Gastroesophageal sphincter (tissue), 4 donors: ENCODE measurements around the gene NFIA. TPM values are rescaled to one million over a fixed set of nuclear protein-coding genes. Genes with fewer than 3 reads are reported as not detected.

ENCODE experiments used
- ATAC-seq: fragments of 150-250 bp; one replicate; pipeline ENCODE4 v1.9.1; 2016; ENCODE audit warnings: mild to moderate bottlenecking, moderate library complexity
- H3K27ac ChIP-seq, 4 donors: fragments of 200-600 bp; sonication (generic) in 3 of 4; 1 replicate in 3 of 4; 2 replicates in 1 of 4; pipeline ENCODE4 v1.5.1; 2016 to 2019
- H3K27me3 ChIP-seq: fragments of 200-600 bp; sonication (generic); one replicate; pipeline ENCODE4 v1.5.1; 2019
- H3K36me3 ChIP-seq, 2 donors: fragments of 200-600 bp; sonication (generic); one replicate each; pipeline ENCODE4 v1.5.1; 2019; ENCODE audit warnings: control low read depth in 1 of 2
- H3K4me1 ChIP-seq, 3 donors: fragments of 200-600 bp; sonication (generic); 1 replicate in 2 of 3; 2 replicates in 1 of 3; pipeline ENCODE4 v1.5.1; 2016 to 2019; ENCODE audit warnings: control low read depth in 2 of 3
- H3K4me3 ChIP-seq, 2 donors: fragments of 200-600 bp; sonication (generic); one replicate each; pipeline ENCODE4 v1.5.1; 2019; ENCODE audit warnings: mild to moderate bottlenecking in 1 of 2, moderate library complexity in 1 of 2
- H3K9me3 ChIP-seq, 3 donors: fragments of 200-600 bp; sonication (generic); one replicate each; pipeline ENCODE4 v1.5.1; 2017 to 2019; ENCODE audit warnings: control low read depth in 2 of 3
- EP300 ChIP-seq: sonication (generic); formaldehyde crosslinking; IDR thresholded peaks from one replicate; pipeline ENCODE4 v1.6.1; 2017; ENCODE audit warnings: antibody characterized with exemption, mild to moderate bottlenecking
- POLR2A ChIP-seq, 2 donors: fragments of 450-650 bp; IDR thresholded peaks; one replicate each; pipeline ENCODE4 v1.6.1; 2017; ENCODE audit warnings: antibody characterized with exemption in 2 of 2, mild to moderate bottlenecking in 2 of 2, moderate library complexity in 1 of 2
- POLR2AphosphoS5 ChIP-seq: sonication (generic); formaldehyde crosslinking; IDR thresholded peaks from one replicate; pipeline ENCODE4 v1.6.1; 2017; ENCODE audit warnings: antibody characterized with exemption
- WGBS, 2 donors: methylation state at CpG; one replicate each; pipeline ENCODE4 v1.1.5; 2018; ENCODE audit warnings: low coverage in 1 of 2; 5-methylcytosine and 5-hydroxymethylcytosine counted together
- total RNA-seq, 4 donors: library from RNA; depleted of rRNA; stranded (reverse); fragments of >200 nt; gene quantifications; one replicate each; pipeline ENCODE4 v1.1.0, GENCODE V29; 2016
- TF ChIP-seq, protein P1 (sequence below), 4 experiments: fragments of 200-600 bp in 2 of 4; fragments of 450-650 bp in 2 of 4; sonication (generic) in 1 of 4; IDR thresholded peaks; one replicate each; pipeline ENCODE4 v1.5.1; 2017 to 2019; ENCODE audit warnings: antibody characterized with exemption in 4 of 4, mild to moderate bottlenecking in 2 of 4, moderate library complexity in 2 of 4

The NFIA gene
- total RNA-seq, 4 donors from 2014 or later, result 123 to 205 (median 149) TPM

DNA sequence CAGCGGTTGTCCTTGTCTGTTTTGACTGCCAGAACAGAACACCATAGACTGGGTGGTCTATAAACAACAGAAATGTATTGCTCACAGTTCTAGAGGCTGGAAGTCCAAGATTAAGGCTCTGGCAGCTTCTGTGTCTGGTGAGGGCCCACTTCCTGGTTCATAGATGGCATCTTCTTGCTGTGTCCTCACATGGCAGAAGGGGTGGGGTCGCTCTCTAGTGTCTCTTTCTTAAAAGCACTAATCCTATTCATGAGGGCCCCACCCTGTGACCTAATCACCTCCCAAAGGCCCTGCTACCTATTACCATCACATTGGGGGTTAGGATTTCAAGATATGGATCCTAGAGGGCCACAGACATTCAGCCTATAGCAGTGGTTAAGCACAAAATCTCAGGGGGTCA lies 304.4 kb downstream of the NFIA start:
- TF ChIP-seq, protein P1, sequence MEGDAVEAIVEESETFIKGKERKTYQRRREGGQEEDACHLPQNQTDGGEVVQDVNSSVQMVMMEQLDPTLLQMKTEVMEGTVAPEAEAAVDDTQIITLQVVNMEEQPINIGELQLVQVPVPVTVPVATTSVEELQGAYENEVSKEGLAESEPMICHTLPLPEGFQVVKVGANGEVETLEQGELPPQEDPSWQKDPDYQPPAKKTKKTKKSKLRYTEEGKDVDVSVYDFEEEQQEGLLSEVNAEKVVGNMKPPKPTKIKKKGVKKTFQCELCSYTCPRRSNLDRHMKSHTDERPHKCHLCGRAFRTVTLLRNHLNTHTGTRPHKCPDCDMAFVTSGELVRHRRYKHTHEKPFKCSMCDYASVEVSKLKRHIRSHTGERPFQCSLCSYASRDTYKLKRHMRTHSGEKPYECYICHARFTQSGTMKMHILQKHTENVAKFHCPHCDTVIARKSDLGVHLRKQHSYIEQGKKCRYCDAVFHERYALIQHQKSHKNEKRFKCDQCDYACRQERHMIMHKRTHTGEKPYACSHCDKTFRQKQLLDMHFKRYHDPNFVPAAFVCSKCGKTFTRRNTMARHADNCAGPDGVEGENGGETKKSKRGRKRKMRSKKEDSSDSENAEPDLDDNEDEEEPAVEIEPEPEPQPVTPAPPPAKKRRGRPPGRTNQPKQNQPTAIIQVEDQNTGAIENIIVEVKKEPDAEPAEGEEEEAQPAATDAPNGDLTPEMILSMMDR (IDR thresholded peaks at IDR 0.05), result no peak
- TF ChIP-seq EP300 (no peak), POLR2AphosphoS5 (no peak), POLR2A (IDR thresholded peaks at IDR 0.05) (no peak)
- Histone ChIP-seq H3K27me3 (no peaks in the 10 kb centered on the region), H3K27ac (no peak overlapping the region), H3K4me1 (peaks cover 0 to 12% (median 0%) of the 10 kb centered on the region in 3 donors), H3K4me3 (no peak overlapping the region), H3K36me3 (peaks cover 0 to 60% of the 10 kb centered on the region in 2 donors), H3K9me3 (peaks cover 0 to 11% (median 0%) of the 10 kb centered on the region in 3 donors)
- ATAC-seq, result no peak
- WGBS, 2 donors, result 90 to 100% methylated on average over 2 of the region's 2 CpGs

DNA sequence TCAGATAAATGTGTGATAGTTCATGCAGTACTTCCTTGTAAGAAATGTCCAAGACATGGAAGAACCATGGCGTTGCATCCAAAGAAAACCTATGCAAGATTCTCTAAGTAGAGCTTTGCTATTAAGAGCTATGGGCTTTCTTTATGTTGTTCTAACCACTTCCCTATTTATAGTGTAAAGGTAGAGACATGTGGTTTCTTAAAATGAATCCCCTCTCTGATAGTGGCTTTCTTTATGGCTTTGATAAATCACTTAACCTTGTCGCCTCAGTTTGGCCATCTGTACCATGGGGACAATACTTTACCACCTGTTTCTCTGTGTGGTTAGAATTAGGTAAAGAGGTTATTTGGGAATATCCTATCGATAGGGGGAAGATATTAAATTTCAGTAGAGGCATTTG lies 305.5 kb downstream of the NFIA start:
- no peak overlapping the region for H3K4me3 ChIP-seq
- no peak for TF ChIP-seq EP300
- TF ChIP-seq POLR2AphosphoS5, result no peak
- TF ChIP-seq, protein P1 (IDR thresholded peaks at IDR 0.05), result no peak
- no peak for TF ChIP-seq POLR2A (IDR thresholded peaks at IDR 0.05)
- no peaks in the 10 kb centered on the region for H3K27me3 ChIP-seq
- WGBS, 2 donors, result 87 to 98% methylated on average over 3 of the region's 3 CpGs
- no peak for ATAC-seq
- peaks cover 0 to 60% of the 10 kb centered on the region in 2 donors for H3K36me3 ChIP-seq
- H3K27ac ChIP-seq, result no peak overlapping the region
- H3K4me1 ChIP-seq, result peaks cover 0 to 23% (median 0%) of the 10 kb centered on the region in 3 donors
- H3K9me3 ChIP-seq, result peaks cover 0 to 11% (median 0%) of the 10 kb centered on the region in 3 donors

DNA sequence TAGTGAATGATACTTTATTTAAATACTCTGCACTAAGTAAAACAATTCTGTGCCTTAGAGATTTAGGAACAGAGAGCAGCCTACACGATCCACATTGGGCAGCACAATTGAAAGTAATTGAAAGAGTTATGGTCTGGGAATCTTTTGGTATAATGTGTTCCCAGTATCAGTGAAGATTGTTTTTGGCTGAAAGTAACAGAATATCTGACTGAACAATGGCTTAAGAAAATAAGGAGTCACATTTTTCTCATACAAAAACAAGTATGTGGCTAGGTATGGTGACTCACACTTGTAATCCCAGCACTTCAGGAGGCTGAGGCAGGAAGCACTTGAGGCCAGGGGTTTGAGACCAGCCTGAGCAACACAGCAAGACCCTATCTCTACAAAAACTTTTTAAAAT lies 306.2 kb downstream of the NFIA start:
- WGBS, 2 donors, result 100% methylated on average over 1 of the region's 1 CpG
- TF ChIP-seq POLR2AphosphoS5 (no peak), EP300 (no peak), POLR2A (IDR thresholded peaks at IDR 0.05) (no peak)
- TF ChIP-seq, protein P1 (IDR thresholded peaks at IDR 0.05), result no peak
- H3K4me3 ChIP-seq, result no peak overlapping the region
- ATAC-seq, result no peak
- peaks cover 0 to 30% (median 0%) of the 10 kb centered on the region in 3 donors for H3K4me1 ChIP-seq
- H3K9me3 ChIP-seq, result peaks cover 0 to 11% (median 0%) of the 10 kb centered on the region in 3 donors
- no peak overlapping the region for H3K27ac ChIP-seq
- no peaks in the 10 kb centered on the region for H3K27me3 ChIP-seq
- H3K36me3 ChIP-seq, result peaks cover 0 to 53% of the 10 kb centered on the region in 2 donors

DNA sequence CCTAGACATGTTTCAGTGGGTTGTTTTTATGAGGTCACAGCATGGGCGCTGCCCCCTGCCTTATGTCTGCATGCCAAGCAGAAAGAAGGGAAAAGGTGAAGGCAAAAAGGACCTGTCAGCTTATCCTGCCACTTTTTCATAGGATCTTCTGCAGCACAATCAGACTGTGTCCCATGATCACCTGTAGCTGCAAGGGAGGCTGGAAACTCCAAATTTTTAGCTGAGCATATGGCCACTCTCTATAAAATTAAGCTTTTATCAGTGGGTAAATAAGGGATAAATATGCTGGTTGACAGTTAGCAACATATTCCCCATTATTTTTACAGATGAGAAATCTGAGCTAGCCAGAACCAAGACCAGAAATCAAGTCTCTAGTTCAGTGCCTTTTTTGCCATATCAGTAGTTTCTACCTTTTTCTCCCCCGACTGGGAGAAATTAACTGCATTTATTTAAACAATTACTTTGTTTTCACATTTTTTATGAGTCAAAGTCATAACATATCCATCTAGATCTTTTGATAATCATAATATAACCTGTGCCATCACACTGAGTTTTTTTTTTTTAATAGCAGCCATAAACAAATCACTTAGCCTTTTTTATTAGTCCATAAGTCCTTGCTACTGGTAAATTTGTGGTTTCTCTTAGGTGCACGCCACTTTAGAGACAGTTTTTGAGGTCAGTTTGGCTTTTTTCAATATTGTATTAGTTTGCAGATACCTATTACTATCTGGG lies 307.0 kb downstream of the NFIA start:
- Histone ChIP-seq H3K4me3 (no peak overlapping the region), H3K27me3 (no peaks in the 10 kb centered on the region), H3K27ac (no peak overlapping the region), H3K36me3 (peaks cover 0 to 49% of the 10 kb centered on the region in 2 donors), H3K9me3 (peaks cover 0 to 11% (median 0%) of the 10 kb centered on the region in 3 donors), H3K4me1 (peaks cover 0 to 31% (median 0%) of the 10 kb centered on the region in 3 donors)
- WGBS, 2 donors, result 72 to 96% methylated on average over 3 of the region's 3 CpGs
- no peak for TF ChIP-seq POLR2A (IDR thresholded peaks at IDR 0.05)
- no peak for TF ChIP-seq EP300
- TF ChIP-seq, protein P1 (IDR thresholded peaks at IDR 0.05), result no peak
- TF ChIP-seq POLR2AphosphoS5, result no peak
- no peak for ATAC-seq
